Measurements from ENCODE around the gene RASSF10. TPM values are rescaled to one million over a fixed set of nuclear protein-coding genes. Genes with fewer than 3 reads are reported as not detected.

The RASSF10 gene
- total RNA-seq, 8 experiments from 2014 or later = 0.24 to 4.4 (median 0.67) TPM; not detected in 1

DNA sequence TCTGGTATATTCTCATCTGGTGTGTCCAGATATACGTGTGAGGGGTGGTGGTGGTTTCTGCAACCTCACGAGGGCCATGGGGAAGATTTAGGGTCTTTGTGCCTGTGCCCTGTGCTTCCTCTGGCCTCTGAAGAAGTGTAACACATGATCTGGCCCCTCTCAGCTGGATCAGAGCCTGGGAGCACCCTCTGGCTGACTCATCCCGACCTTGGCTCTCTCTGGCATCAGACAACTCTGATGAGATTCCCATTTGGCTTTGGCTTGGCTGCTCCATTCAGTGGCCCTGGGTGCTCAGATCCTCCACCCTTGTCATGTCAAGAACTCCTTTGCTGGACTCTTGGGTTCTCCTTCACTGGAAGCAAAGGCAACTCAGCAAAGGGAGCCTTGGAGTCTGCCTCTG lies 45.2 kb downstream of the RASSF10 start:
- ATAC-seq (replicated peaks in 6 of 8) = no peak
- WGBS, 10 experiments = 28 to 100% (median 60%) methylated on average over 1 to 2 of the region's 3 CpGs; no CpG with 5 or more reads in 5 of the 10 experiments
- H3K4me3 ChIP-seq = no peak overlapping the region
- H3K4me1 ChIP-seq (replicated peaks in 1 of 2) = no peaks in the 10 kb centered on the region
- no peak overlapping the region for H3K27ac ChIP-seq
- in situ Hi-C loops (cut with MboI; ENCODE audit: low pct_unique_long_range_greater_than_20kb in 2 of 9, low sequenced_read_pairs in 9 of 9, unreplicated experiment in 9 of 9) = no loop called here

DNA sequence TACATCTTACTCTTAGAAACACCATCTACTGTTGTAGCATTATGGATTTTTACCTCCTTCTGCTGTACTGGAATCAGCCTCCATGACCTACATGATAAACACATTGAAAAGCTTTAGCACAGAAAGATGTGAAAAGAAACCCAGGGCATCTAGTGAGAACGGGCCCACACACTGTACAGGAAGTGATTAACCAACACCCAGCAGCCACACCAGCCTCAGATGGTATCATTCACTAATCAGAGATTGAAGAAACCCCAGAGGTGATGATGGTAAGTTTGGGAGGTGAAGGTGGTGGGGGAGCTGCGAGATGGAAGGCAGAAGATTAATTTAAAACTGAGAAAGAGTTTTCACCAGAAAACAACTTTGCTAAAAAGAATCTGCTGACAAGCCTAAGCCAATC lies 46.1 kb downstream of the RASSF10 start:
- WGBS, 10 experiments = 0 to 80% (median 57%) methylated on average over 1 to 2 of the region's 2 CpGs; no CpG with 5 or more reads in 5 of the 10 experiments
- in situ Hi-C loops (cut with MboI; ENCODE audit: low pct_unique_long_range_greater_than_20kb in 2 of 9, low sequenced_read_pairs in 9 of 9, unreplicated experiment in 9 of 9) = no loop called here
- no peak overlapping the region for H3K4me3 ChIP-seq
- H3K27ac ChIP-seq = no peak overlapping the region
- no peak for ATAC-seq (replicated peaks in 6 of 8)
- H3K4me1 ChIP-seq (replicated peaks in 1 of 2) = no peaks in the 10 kb centered on the region

DNA sequence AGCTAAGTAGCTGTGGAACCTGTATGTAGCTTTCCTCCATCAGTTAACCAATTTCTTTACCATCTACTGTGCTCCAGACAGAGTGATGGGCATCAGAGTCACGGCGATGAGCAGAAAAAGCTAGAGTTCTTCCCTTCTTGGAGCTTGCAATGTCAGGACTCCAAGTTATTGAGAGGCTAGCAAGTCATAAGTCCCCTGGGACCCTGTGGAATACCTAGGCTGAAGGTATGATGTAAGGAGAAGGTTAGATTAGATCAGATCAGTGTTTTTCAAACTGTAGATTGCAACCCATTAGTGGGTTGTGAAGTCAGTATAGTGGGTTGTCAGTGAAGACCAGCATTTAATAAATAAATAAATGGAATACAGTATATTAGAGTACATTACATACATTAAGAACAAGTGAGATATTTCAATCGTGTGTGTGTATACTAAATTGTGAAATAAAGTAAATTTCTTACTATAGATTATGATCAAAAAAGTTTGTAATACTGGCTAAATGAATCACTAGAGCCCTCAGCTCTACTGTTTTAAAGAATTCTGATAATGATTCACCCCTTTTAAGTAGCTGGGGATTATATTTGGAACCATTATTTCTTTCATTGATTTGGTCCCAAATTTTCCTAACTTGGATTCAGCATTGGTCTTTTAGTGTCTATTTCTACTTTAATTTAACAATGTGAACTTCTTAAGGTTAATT lies 52.3 kb downstream of the RASSF10 start:
- Histone ChIP-seq H3K4me3 (no peak overlapping the region), H3K4me1 (replicated peaks in 1 of 2) (no peaks in the 10 kb centered on the region), H3K27ac (no peak overlapping the region)
- peak in 1 of 8 experiments; percentile 16 for ATAC-seq (replicated peaks in 6 of 8)
- WGBS, 10 experiments = 40 to 90% (median 75%) methylated on average over 2 to 3 of the region's 3 CpGs; no CpG with 5 or more reads in 3 of the 10 experiments
- in situ Hi-C loops (cut with MboI; ENCODE audit: low pct_unique_long_range_greater_than_20kb in 2 of 9, low sequenced_read_pairs in 9 of 9, unreplicated experiment in 9 of 9) = no loop called here

Data from motor neuron (in vitro differentiated cells).